ENCODE measurements around the gene COL1A1.

GRCh38 chr17:50199803-50200456 lies 1.5 kb downstream of the COL1A1 start:
- TF ChIP-seq CTCF (IDR thresholded peaks at IDR 0.05), result no peak
- no peak for TF ChIP-seq POLR2A (IDR thresholded peaks at IDR 0.05)

Measured in testis (tissue), 2 donors.